Activated CD4-positive, alpha-beta T cell treated with anti-CD3 and anti-CD28 coated beads, Interleukin-2, Interleukin-6, amounts not matched to agents 100 ng/mL and 50 ng/mL, durations not matched to agents 16 hours and 8 hours (primary cell): ENCODE measurements around the gene PRG2.
A peak's percentile ranks its signal among the peaks of the same experiment; 100 is the strongest.
"Not testable (repeated sequence)": the region's sequence is repeated elsewhere in the genome, so short reads cannot be mapped to it uniquely, and the experiment has no call there.

Source experiments
- DNase-seq: peaks from one replicate; pipeline ENCODE4 v3.0.0-alpha.2; 2020

Gene PRG2

DNA sequence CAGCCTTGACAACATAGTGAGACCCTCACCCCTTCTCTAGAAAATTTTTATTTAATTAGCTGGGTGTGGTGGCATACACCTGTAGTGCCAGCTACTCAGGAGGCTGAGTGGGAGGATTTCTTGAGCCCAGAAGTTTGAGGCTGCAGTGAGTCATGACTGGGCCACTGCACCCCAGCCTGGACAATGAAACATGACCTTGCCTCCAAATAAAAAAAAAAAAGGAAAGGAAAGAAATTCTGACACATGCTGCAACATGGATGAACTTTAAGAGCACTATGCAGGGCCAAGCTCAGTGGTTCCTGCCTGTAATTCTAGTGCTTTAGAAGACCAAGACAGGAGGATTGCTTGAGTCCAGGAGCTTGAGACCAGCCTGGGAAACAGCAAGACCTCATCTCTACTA is 27.7 kb upstream of the PRG2 start:
- DNase-seq: no peak

- no peak for DNase-seq
Observed at GRCh38 chr11:57417056-57417455, 26.6 kb upstream of the PRG2 start.

DNA sequence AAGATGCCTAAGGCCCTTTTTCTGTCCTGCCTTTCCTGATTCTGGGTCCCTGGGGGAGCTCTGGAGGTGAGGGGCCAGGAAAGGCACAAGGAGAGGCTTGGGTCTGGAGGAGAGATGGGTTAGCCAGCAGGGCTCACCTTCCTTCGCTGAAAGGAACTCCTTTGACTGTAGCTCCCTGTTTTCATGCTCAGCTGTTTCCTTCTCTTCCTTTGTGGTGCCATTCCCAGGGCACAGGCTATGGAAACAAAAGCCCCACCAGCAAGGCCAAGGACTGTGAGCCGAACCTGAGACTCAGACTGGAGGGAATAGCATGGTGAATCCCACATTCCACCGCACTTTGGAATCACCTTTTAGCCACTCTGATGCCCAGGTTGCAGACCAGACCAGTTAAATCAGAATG is 26.0 kb upstream of the PRG2 start:
- DNase-seq: no peak

DNA sequence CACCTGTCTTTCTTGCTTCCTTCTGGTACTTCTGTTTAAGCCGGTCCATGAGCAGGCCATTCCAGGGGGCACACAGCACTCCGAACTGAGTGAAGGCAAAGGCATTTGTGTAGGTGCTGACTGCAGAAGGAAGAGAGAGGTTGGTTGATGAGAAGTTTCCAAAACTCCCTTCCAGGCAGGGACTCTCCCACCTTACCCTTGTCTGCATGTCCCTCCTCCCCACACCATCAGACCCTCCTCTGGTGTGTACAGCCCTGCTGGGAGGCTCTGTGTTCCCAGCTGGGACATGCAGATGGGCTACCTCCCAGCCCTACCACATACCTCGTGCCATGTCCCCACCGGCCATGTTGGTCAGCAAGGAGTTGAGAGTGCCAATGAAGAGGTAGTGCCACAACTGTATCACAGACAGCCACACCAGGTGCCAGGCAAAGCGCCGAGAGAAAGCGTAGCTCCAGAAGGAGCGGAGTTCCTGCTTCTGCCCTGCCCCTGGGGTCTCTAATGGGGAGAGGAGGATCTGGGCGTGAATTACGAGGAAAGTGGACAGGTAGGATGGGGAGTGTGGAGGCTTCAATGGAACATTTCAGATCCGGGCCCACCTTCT is 24.3 kb upstream of the PRG2 start:
- no peak for DNase-seq

GRCh38 chr11:57413681-57414080 is 23.2 kb upstream of the PRG2 start:
- DNase-seq: no peak

- DNase-seq: no peak
Observed at GRCh38 chr11:57410287-57410686, 19.8 kb upstream of the PRG2 start.

- no peak for DNase-seq
Observed at GRCh38 chr11:57409321-57410100, 19.1 kb upstream of the PRG2 start.

DNA sequence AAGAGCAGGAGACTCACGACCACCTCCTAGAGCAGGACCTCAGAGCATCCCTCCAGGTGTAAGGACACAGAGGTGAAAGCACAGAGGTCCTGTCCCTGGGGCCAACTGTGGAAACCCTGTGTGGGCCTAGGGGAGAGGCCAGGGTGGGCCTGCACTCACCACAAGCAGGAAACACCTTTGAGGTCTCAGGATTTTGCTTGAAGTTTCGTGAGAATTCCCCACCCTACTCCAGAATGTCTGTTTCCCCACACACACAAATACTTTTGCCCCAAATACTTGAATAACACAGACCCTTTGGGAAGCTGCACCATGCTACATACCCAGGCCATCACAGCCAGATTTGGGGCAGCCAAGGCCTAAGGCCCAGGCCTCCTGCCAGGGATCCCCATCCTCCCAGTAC is 18.3 kb upstream of the PRG2 start:
- DNase-seq: no peak

- DNase-seq: no peak
Observed at GRCh38 chr11:57407941-57408475, 17.6 kb upstream of the PRG2 start.

- no peak for DNase-seq
Observed at GRCh38 chr11:57407010-57407920, 16.8 kb upstream of the PRG2 start.

DNA sequence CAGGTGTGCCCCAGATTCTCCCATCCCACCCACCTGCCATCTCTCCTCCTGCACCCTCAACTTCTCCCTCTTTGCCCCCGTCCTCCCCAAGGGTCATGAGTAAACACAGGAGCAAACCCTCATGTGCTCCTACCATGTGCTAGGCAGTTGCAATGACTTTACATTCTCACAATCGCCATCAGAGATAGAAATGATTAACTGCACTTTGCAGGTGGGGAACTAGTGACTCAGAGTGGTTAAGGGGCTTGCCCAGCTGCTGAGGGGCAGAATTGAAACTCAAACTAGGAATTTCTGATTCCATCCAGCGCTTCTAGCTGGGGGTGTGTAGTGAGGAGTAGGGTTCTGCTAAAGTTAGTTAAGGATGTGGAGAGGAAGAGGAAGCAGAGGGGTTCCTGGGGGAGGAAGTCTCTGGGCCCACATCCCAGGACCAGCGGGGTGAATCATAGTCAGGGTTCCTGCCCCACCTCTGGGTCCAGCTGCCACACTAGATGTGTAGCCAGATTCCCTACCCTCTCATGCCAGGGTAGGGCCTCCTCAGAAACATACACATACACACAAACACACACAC is 16.0 kb upstream of the PRG2 start:
- DNase-seq: peak; percentile 73

- no peak for DNase-seq
Observed at GRCh38 chr11:57405271-57405860, 14.9 kb upstream of the PRG2 start.

- DNase-seq: no peak
Observed at GRCh38 chr11:57403802-57404147, 13.3 kb upstream of the PRG2 start.

GRCh38 chr11:57403003-57403801 is 12.8 kb upstream of the PRG2 start:
- not testable (repeated sequence) for DNase-seq

GRCh38 chr11:57402188-57403002 is 11.9 kb upstream of the PRG2 start:
- no peak for DNase-seq

- no peak for DNase-seq
Observed at GRCh38 chr11:57399972-57400578, 9.6 kb upstream of the PRG2 start.

GRCh38 chr11:57399221-57399620 is 8.8 kb upstream of the PRG2 start:
- DNase-seq: no peak

- DNase-seq: no peak
Observed at GRCh38 chr11:57397394-57397990, 7.0 kb upstream of the PRG2 start.

- DNase-seq: no peak
Observed at GRCh38 chr11:57396744-57397143, 6.3 kb upstream of the PRG2 start.
